H7 (cell line): ENCODE measurements around the gene GPD1. TPM values are rescaled to one million over a fixed set of nuclear protein-coding genes. Genes with fewer than 3 reads are reported as not detected.
A peak's percentile ranks its signal among the peaks of the same experiment; 100 is the strongest.

Experiments used
- DNase-seq: peaks from one replicate; pipeline ENCODE4 v3.0.0; 2012
- H3K27me3 ChIP-seq: 2 replicates; pipeline ENCODE4 v1.6.0; 2011; ENCODE audit warnings: mild to moderate bottlenecking, low read length; ENCODE audit not compliant: control insufficient read depth, insufficient read depth
- H3K36me3 ChIP-seq: replicated peaks from 2 replicates; pipeline ENCODE4 v1.5.1; 2011; ENCODE audit warnings: low read length; ENCODE audit not compliant: control insufficient read depth, insufficient read depth
- H3K4me3 ChIP-seq: 2 replicates; pipeline ENCODE4 v1.5.1; 2011; ENCODE audit warnings: low read depth, mild to moderate bottlenecking, control low read depth, low read length, moderate library complexity; ENCODE audit not compliant: insufficient read depth
- total RNA-seq: library from RNA; depleted of rRNA; stranded (reverse); fragments of >200 nt; shearing (Covaris generic); gene quantifications from 2 replicates; pipeline ENCODE4 v1.2.3, GENCODE V29; 2014; rRNA removed

Gene GPD1
- 0.59 TPM in 1 of 2 replicates, not detected in the other for total RNA-seq

- Histone ChIP-seq H3K27me3 (no peaks in the 10 kb centered on the region), H3K4me3 (no peak within 1 kb of the TSS), H3K36me3 (peaks cover 11% of the 10 kb centered on the region)
- peak; percentile 89 for DNase-seq
Observed at GRCh38 chr12:50103767-50104321, at the start of gene GPD1. Gene GPD1, plus strand, starts transcription at chr12:50104008. Its CDS starts 43 bp downstream, at chr12:50104051.

GRCh38 chr12:50055831-50056638 is 47.8 kb upstream of the GPD1 start:
- Histone ChIP-seq H3K27me3 (peaks cover 80% of the 10 kb centered on the region), H3K36me3 (no peaks in the 10 kb centered on the region), H3K4me3 (peak overlapping the region; percentile 5; the same call in 1 of the 2 replicates)
- DNase-seq: peak; percentile 88

- DNase-seq: no peak
- Histone ChIP-seq H3K36me3 (no peaks in the 10 kb centered on the region), H3K4me3 (peak overlapping the region; percentile 70; the same call in 1 of the 2 replicates), H3K27me3 (peaks cover 79% of the 10 kb centered on the region)
Observed at GRCh38 chr12:50056639-50056976, 47.2 kb upstream of the GPD1 start.

GRCh38 chr12:50057000-50057841 is 46.6 kb upstream of the GPD1 start, which contains the start of gene ASIC1:
Gene ASIC1, plus strand, starts transcription at chr12:50057596. Its CDS starts 1,171 bp downstream, at chr12:50058767.
- peaks cover 76% of the 10 kb centered on the region for H3K27me3 ChIP-seq
- H3K36me3 ChIP-seq: no peaks in the 10 kb centered on the region
- DNase-seq: peak; percentile 95
- H3K4me3 ChIP-seq: peak within 1 kb of the TSS; percentile 70

GRCh38 chr12:50057896-50058670 is 45.7 kb upstream of the GPD1 start:
- Histone ChIP-seq H3K36me3 (no peaks in the 10 kb centered on the region), H3K4me3 (peak overlapping the region; percentile 70), H3K27me3 (peaks cover 69% of the 10 kb centered on the region)
- DNase-seq: no peak

GRCh38 chr12:50058743-50059312 is 45.0 kb upstream of the GPD1 start:
- no peak for DNase-seq

GRCh38 chr12:50059440-50060119 is 44.2 kb upstream of the GPD1 start:
- H3K27me3 ChIP-seq: peaks cover 57% of the 10 kb centered on the region
- H3K4me3 ChIP-seq: no peak overlapping the region
- H3K36me3 ChIP-seq: no peaks in the 10 kb centered on the region
- no peak for DNase-seq

More at GRCh38 chr12:50058743-50059312, 45.0 kb upstream of the GPD1 start:
- H3K36me3 ChIP-seq: no peaks in the 10 kb centered on the region
- no peak overlapping the region for H3K4me3 ChIP-seq
- H3K27me3 ChIP-seq: peaks cover 62% of the 10 kb centered on the region

- DNase-seq: no peak
- Histone ChIP-seq H3K36me3 (no peaks in the 10 kb centered on the region), H3K27me3 (peaks cover 57% of the 10 kb centered on the region), H3K4me3 (no peak overlapping the region)
Observed at GRCh38 chr12:50060120-50060468, 43.7 kb upstream of the GPD1 start.

- H3K27me3 ChIP-seq: peaks cover 47% of the 10 kb centered on the region
- no peaks in the 10 kb centered on the region for H3K36me3 ChIP-seq
- DNase-seq: no peak
- no peak overlapping the region for H3K4me3 ChIP-seq
Observed at GRCh38 chr12:50061171-50061570, 42.6 kb upstream of the GPD1 start.

- H3K27me3 ChIP-seq: peaks cover 38% of the 10 kb centered on the region
- no peaks in the 10 kb centered on the region for H3K36me3 ChIP-seq
- DNase-seq: no peak
- no peak overlapping the region for H3K4me3 ChIP-seq
Observed at GRCh38 chr12:50061946-50062686, 41.7 kb upstream of the GPD1 start.

- peak; percentile 40 for DNase-seq
- Histone ChIP-seq H3K27me3 (peaks cover 32% of the 10 kb centered on the region), H3K4me3 (no peak overlapping the region), H3K36me3 (no peaks in the 10 kb centered on the region)
Observed at GRCh38 chr12:50062728-50063460, 40.9 kb upstream of the GPD1 start.

- H3K36me3 ChIP-seq: no peaks in the 10 kb centered on the region
- no peak for DNase-seq
- H3K27me3 ChIP-seq: peaks cover 11% of the 10 kb centered on the region
- H3K4me3 ChIP-seq: no peak overlapping the region
Observed at GRCh38 chr12:50065726-50066310, 38.0 kb upstream of the GPD1 start.
